ENCODE measurements around the gene ZNF597. TPM values are rescaled to one million over a fixed set of nuclear protein-coding genes. Genes with fewer than 3 reads are reported as not detected.
A peak's percentile ranks its signal among the peaks of the same experiment; 100 is the strongest.

ZNF597 gene
- polyA plus RNA-seq (2013, experiment 1 of 2), result 1.5 TPM
- 1.6 TPM for polyA plus RNA-seq (2013, experiment 2 of 2)

DNA sequence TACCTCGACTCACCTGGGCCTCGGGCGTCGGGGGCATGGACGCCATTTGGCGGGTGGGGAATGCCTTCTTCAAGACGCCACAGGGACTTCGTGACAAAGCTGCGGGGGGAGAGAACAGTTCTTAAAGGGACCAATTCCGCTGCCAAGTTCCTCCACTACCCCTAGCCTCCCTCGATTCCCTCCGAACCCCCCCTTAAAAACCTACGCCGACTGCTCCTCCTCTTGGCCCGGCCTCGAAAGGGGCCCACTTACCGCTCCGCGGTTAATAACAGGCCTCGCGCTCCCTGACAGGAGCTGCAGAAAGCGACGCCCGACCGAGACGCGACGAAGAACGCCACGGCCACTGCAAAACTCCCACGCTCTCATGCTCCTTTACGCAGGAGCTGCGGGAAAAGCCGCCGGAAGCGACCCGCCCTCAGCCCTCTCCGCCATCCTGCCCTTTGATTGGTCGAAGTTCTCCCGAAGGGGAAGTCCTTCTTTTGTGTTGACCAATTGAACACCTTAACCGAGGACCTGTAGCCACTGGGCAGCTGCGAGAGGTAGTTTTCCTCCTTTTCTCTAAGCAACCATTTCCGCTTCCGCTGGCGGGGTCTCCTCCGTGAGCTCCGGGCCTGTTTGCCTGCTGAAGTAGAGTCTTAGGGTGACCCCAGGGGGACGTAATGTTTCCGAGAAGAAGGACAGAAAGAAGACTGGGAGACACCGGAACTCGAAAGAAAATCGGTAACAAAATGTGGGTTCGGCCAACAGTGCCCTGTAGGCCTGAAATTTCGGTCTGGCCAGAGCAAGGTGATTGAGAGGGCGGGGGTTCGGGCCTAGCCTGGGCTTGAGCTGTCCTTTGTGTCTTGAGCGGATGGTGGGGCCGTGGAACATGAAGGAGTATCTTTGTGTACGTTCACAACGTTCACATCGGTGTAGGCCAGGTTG lies at the start of gene ZNF597, which contains the start of gene NAA60:
ZNF597 (minus strand) TSS at position 397 of the 924 bp plus-strand sequence; CDS start at position 46, 351 bp downstream.
NAA60 (plus strand) TSS at position 573 of the 924 bp plus-strand sequence. CDS start 32,548 bp downstream, outside the sequence.
- H2AK5ac ChIP-seq (ENCODE audit: low read length, severe bottlenecking), result no peak within 1 kb of the TSS
- H3K79me1 ChIP-seq (replicated peaks; ENCODE audit: low read length, poor library complexity, severe bottlenecking), result peaks cover 6% of the 10 kb centered on the region
- peak within 1 kb of the TSS in 1 of 2 experiments; percentile 25 for H3K18ac ChIP-seq (ENCODE audit: low read depth in 1 of 2, low read length in 2 of 2)
- no peak within 1 kb of the TSS for H2AFZ ChIP-seq (ENCODE audit: low read depth, low read length)
- H3K4ac ChIP-seq (ENCODE audit: low read depth in 1 of 2, low read length in 2 of 2), result peak within 1 kb of the TSS; percentile 19 to 35
- H3K14ac ChIP-seq (ENCODE audit: low read length in 2 of 2), result peak within 1 kb of the TSS in 1 of 2 experiments; percentile 36
- H3K9ac ChIP-seq (ENCODE audit: low read length), result peak within 1 kb of the TSS; percentile 100
- H3K9me3 ChIP-seq (ENCODE audit: control insufficient read depth, low read length), result peaks cover 14% of the 10 kb centered on the region
- 57% methylated on average over 61 of the region's 61 CpGs for WGBS
- H3K4me3 ChIP-seq (ENCODE audit: insufficient read depth in 1 of 2, low read depth in 1 of 2, low read length in 2 of 2), result peak within 1 kb of the TSS; percentile 73 to 96
- peaks cover 7 to 35% of the 10 kb centered on the region in 2 experiments for H3K36me3 ChIP-seq (ENCODE audit: control insufficient read depth in 1 of 2, insufficient read depth in 2 of 2, low read depth in 1 of 2, low read length in 2 of 2)
- peak within 1 kb of the TSS; percentile 37 for H3K27ac ChIP-seq (ENCODE audit: low read length, poor library complexity, severe bottlenecking)
- H3K27me3 ChIP-seq (ENCODE audit: control insufficient read depth in 1 of 2, insufficient read depth in 1 of 2, low read length in 2 of 2), result no peaks in the 10 kb centered on the region
- no peak within 1 kb of the TSS for H3K23ac ChIP-seq (ENCODE audit: low read length in 2 of 2)
- H3K4me2 ChIP-seq (ENCODE audit: low read length, poor library complexity, severe bottlenecking), result peak within 1 kb of the TSS; percentile 79
- H3K4me1 ChIP-seq (ENCODE audit: control insufficient read depth, insufficient read depth, low read depth, low read length), result peaks cover 1% of the 10 kb centered on the region
- H2BK5ac ChIP-seq (ENCODE audit: low read depth, low read length, poor library complexity, severe bottlenecking), result no peak within 1 kb of the TSS
- H2BK120ac ChIP-seq (ENCODE audit: low read depth, low read length), result no peak within 1 kb of the TSS
- peak within 1 kb of the TSS in 1 of 2 experiments; percentile 15 for H2BK12ac ChIP-seq (ENCODE audit: low read length in 2 of 2)
- no peak within 1 kb of the TSS for H2BK15ac ChIP-seq (ENCODE audit: low read depth, poor library complexity, severe bottlenecking)
- H4K8ac ChIP-seq (ENCODE audit: low read length), result no peak within 1 kb of the TSS
- no peak within 1 kb of the TSS for H4K91ac ChIP-seq (ENCODE audit: low read length)
- peak; percentile 97 for DNase-seq

- Histone ChIP-seq H3K4me1 (ENCODE audit: control insufficient read depth, insufficient read depth, low read depth, low read length) (peaks cover 6% of the 10 kb centered on the region), H3K9ac (ENCODE audit: low read length) (no peak overlapping the region), H2BK15ac (ENCODE audit: low read depth, poor library complexity, severe bottlenecking) (no peak overlapping the region), H3K4ac (ENCODE audit: low read depth in 1 of 2, low read length in 2 of 2) (no peak overlapping the region), H3K4me2 (ENCODE audit: low read length, poor library complexity, severe bottlenecking) (no peak overlapping the region), H2BK5ac (ENCODE audit: low read depth, low read length, poor library complexity, severe bottlenecking) (no peak overlapping the region), H2AFZ (ENCODE audit: low read depth, low read length) (no peak overlapping the region), H4K91ac (ENCODE audit: low read length) (no peak overlapping the region), H2AK5ac (ENCODE audit: low read length, severe bottlenecking) (no peak overlapping the region), H3K23ac (ENCODE audit: low read length in 2 of 2) (no peak overlapping the region), H2BK120ac (ENCODE audit: low read depth, low read length) (no peak overlapping the region), H3K36me3 (ENCODE audit: control insufficient read depth in 1 of 2, insufficient read depth in 2 of 2, low read depth in 1 of 2, low read length in 2 of 2) (peaks cover 8 to 12% of the 10 kb centered on the region in 2 experiments), H3K14ac (ENCODE audit: low read length in 2 of 2) (no peak overlapping the region), H3K79me1 (replicated peaks; ENCODE audit: low read length, poor library complexity, severe bottlenecking) (peaks cover 7% of the 10 kb centered on the region), H3K9me3 (ENCODE audit: control insufficient read depth, low read length) (no peaks in the 10 kb centered on the region), H3K18ac (ENCODE audit: low read depth in 1 of 2, low read length in 2 of 2) (no peak overlapping the region), H3K4me3 (ENCODE audit: insufficient read depth in 1 of 2, low read depth in 1 of 2, low read length in 2 of 2) (no peak overlapping the region), H2BK12ac (ENCODE audit: low read length in 2 of 2) (no peak overlapping the region), H3K27me3 (ENCODE audit: control insufficient read depth in 1 of 2, insufficient read depth in 1 of 2, low read length in 2 of 2) (no peaks in the 10 kb centered on the region), H3K27ac (ENCODE audit: low read length, poor library complexity, severe bottlenecking) (no peak overlapping the region), H4K8ac (ENCODE audit: low read length) (no peak overlapping the region)
- 98% methylated on average over 10 of the region's 10 CpGs for WGBS
- no peak for DNase-seq
These were observed 49.1 kb upstream of the ZNF597 start for GRCh38 chr16:3492356-3492755.

DNA sequence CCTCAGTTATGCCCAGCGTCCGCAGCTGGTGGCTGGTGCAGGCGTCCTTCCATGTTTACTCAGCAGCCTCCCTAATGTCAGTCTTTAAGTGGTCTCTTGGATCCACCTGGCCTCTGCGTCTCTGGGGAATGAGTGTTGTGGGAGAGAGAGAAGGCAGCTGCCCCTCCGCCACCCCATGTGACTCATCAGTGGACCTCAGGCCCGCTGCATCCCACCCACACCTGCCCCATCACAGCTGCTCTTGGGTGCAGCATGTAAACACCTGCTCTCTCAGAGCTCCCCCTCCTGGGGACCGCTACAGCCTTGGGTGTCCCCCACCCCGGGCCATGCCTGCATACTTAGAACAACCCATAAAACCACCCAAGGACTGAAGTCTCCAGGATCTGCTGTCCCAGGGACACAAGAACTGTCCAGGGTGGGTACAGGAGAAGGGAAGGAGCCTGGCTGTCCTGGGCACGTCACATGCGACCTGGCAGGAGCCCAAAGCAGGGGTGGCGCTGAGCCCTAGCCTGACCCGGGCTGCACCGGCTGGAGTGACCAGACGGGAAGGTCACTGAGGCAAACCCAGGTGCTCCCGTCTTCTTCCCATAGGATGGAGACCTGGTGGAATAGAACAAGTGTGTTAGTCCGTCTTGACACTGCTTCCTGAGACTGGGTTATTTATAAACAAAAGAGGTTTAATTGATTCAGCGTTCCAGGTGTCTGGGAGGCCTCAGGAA lies 47.8 kb upstream of the ZNF597 start:
- peaks cover 11% of the 10 kb centered on the region for H3K4me1 ChIP-seq (ENCODE audit: control insufficient read depth, insufficient read depth, low read depth, low read length)
- no peak overlapping the region for H4K8ac ChIP-seq (ENCODE audit: low read length)
- H3K18ac ChIP-seq (ENCODE audit: low read depth in 1 of 2, low read length in 2 of 2), result no peak overlapping the region
- no peak overlapping the region for H2BK12ac ChIP-seq (ENCODE audit: low read length in 2 of 2)
- no peak for DNase-seq
- H3K27me3 ChIP-seq (ENCODE audit: control insufficient read depth in 1 of 2, insufficient read depth in 1 of 2, low read length in 2 of 2), result no peaks in the 10 kb centered on the region
- H4K91ac ChIP-seq (ENCODE audit: low read length), result no peak overlapping the region
- peaks cover 20 to 23% of the 10 kb centered on the region in 2 experiments for H3K36me3 ChIP-seq (ENCODE audit: control insufficient read depth in 1 of 2, insufficient read depth in 2 of 2, low read depth in 1 of 2, low read length in 2 of 2)
- 92% methylated on average over 15 of the region's 17 CpGs for WGBS
- H3K27ac ChIP-seq (ENCODE audit: low read length, poor library complexity, severe bottlenecking), result no peak overlapping the region
- no peak overlapping the region for H2BK120ac ChIP-seq (ENCODE audit: low read depth, low read length)
- no peak overlapping the region for H3K9ac ChIP-seq (ENCODE audit: low read length)
- no peak overlapping the region for H3K23ac ChIP-seq (ENCODE audit: low read length in 2 of 2)
- peaks cover 13% of the 10 kb centered on the region for H3K79me1 ChIP-seq (replicated peaks; ENCODE audit: low read length, poor library complexity, severe bottlenecking)
- H3K9me3 ChIP-seq (ENCODE audit: control insufficient read depth, low read length), result no peaks in the 10 kb centered on the region
- no peak overlapping the region for H3K4ac ChIP-seq (ENCODE audit: low read depth in 1 of 2, low read length in 2 of 2)
- no peak overlapping the region for H2BK15ac ChIP-seq (ENCODE audit: low read depth, poor library complexity, severe bottlenecking)
- H3K4me2 ChIP-seq (ENCODE audit: low read length, poor library complexity, severe bottlenecking), result no peak overlapping the region
- no peak overlapping the region for H3K4me3 ChIP-seq (ENCODE audit: insufficient read depth in 1 of 2, low read depth in 1 of 2, low read length in 2 of 2)
- H2AK5ac ChIP-seq (ENCODE audit: low read length, severe bottlenecking), result no peak overlapping the region
- H2AFZ ChIP-seq (ENCODE audit: low read depth, low read length), result no peak overlapping the region
- no peak overlapping the region for H2BK5ac ChIP-seq (ENCODE audit: low read depth, low read length, poor library complexity, severe bottlenecking)
- no peak overlapping the region for H3K14ac ChIP-seq (ENCODE audit: low read length in 2 of 2)

- H3K27me3 ChIP-seq (ENCODE audit: control insufficient read depth in 1 of 2, insufficient read depth in 1 of 2, low read length in 2 of 2), result no peaks in the 10 kb centered on the region
These were observed 45.5 kb upstream of the ZNF597 start for GRCh38 chr16:3488801-3489200.

More at GRCh38 chr16:3488801-3489200, 45.5 kb upstream of the ZNF597 start:
- Histone ChIP-seq H3K27ac (ENCODE audit: low read length, poor library complexity, severe bottlenecking) (no peak overlapping the region), H2BK120ac (ENCODE audit: low read depth, low read length) (no peak overlapping the region), H2BK5ac (ENCODE audit: low read depth, low read length, poor library complexity, severe bottlenecking) (no peak overlapping the region), H3K4me1 (ENCODE audit: control insufficient read depth, insufficient read depth, low read depth, low read length) (peaks cover 11% of the 10 kb centered on the region), H2BK15ac (ENCODE audit: low read depth, poor library complexity, severe bottlenecking) (no peak overlapping the region), H3K9me3 (ENCODE audit: control insufficient read depth, low read length) (no peaks in the 10 kb centered on the region), H2BK12ac (ENCODE audit: low read length in 2 of 2) (no peak overlapping the region), H4K8ac (ENCODE audit: low read length) (no peak overlapping the region), H3K9ac (ENCODE audit: low read length) (no peak overlapping the region), H2AK5ac (ENCODE audit: low read length, severe bottlenecking) (no peak overlapping the region), H2AFZ (ENCODE audit: low read depth, low read length) (no peak overlapping the region), H3K4me2 (ENCODE audit: low read length, poor library complexity, severe bottlenecking) (no peak overlapping the region), H3K4me3 (ENCODE audit: insufficient read depth in 1 of 2, low read depth in 1 of 2, low read length in 2 of 2) (no peak overlapping the region), H3K4ac (ENCODE audit: low read depth in 1 of 2, low read length in 2 of 2) (no peak overlapping the region), H3K18ac (ENCODE audit: low read depth in 1 of 2, low read length in 2 of 2) (no peak overlapping the region), H3K14ac (ENCODE audit: low read length in 2 of 2) (no peak overlapping the region), H3K23ac (ENCODE audit: low read length in 2 of 2) (no peak overlapping the region), H4K91ac (ENCODE audit: low read length) (no peak overlapping the region), H3K36me3 (ENCODE audit: control insufficient read depth in 1 of 2, insufficient read depth in 2 of 2, low read depth in 1 of 2, low read length in 2 of 2) (peaks cover 43 to 45% of the 10 kb centered on the region in 2 experiments), H3K79me1 (replicated peaks; ENCODE audit: low read length, poor library complexity, severe bottlenecking) (peaks cover 32% of the 10 kb centered on the region)
- DNase-seq, result no peak
- 80% methylated on average over 5 of the region's 13 CpGs for WGBS

All from mesenchymal stem cell (in vitro differentiated cells and primary cell).